ENCODE results near the gene CERS2.

DNA sequence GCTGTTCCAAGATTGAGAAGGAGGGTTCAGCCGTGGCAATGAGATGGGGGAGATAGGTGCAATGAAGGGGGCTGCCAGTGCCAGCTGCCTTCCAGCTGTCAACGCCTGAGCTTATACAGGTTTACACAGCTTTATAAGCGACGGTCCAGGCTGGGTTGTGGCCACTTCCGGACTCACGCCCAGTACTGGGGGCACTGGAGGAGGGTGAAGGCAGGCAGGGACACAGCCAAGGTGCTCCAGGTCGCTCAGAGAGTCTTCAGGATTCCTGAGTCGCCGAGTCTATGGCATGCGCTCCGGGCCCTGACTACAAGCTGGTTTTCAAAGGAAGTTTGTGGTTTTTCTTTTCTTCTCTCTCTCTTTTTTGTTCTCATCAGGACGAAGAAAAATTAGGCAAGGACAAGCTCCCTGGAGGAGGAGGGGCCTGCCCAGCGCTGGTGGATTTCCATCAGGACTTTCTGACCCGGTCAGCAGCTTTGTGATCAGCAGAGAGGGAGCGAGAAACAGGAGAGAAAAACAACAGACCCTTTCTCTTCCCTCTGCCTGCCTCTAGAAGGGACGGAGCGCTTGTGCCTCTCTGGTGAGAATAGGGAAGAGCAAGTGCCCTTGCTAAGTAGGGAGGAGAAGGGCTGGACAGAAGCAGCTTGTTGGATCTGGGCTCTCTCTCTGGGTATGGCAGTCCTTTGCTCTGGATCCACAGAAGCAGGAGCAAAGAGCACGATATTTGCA is 31.9 kb upstream of the CERS2 start, which contains the start of gene MINDY1:
- TF ChIP-seq MAZ (IDR thresholded peaks at IDR 0.05; ENCODE audit: borderline replicate concordance, low read depth, low read length) (peak; percentile 43; the same call in 1 of the 2 replicates), POLR2A (IDR thresholded peaks at IDR 0.05; ENCODE audit: low read depth, low read length) (peak; percentile 66; the same call in 1 of the 2 replicates), MAFK (IDR thresholded peaks at IDR 0.05; ENCODE audit: low read depth, low read length) (0 out of 2 replicates have a peak, but pooled peaks have one; percentile 1), BHLHE40 (IDR thresholded peaks at IDR 0.05; ENCODE audit: low read depth, low read length) (no peak), MXI1 (IDR thresholded peaks at IDR 0.05; ENCODE audit: borderline replicate concordance, low read depth, low read length) (no peak; the same call in 1 of the 2 replicates), SMC3 (IDR thresholded peaks at IDR 0.05; ENCODE audit: low read depth, low read length) (peak; percentile 40), RAD21 (IDR thresholded peaks at IDR 0.05; ENCODE audit: low read length) (peak; percentile 76)
- TF ChIP-seq, protein P1, sequence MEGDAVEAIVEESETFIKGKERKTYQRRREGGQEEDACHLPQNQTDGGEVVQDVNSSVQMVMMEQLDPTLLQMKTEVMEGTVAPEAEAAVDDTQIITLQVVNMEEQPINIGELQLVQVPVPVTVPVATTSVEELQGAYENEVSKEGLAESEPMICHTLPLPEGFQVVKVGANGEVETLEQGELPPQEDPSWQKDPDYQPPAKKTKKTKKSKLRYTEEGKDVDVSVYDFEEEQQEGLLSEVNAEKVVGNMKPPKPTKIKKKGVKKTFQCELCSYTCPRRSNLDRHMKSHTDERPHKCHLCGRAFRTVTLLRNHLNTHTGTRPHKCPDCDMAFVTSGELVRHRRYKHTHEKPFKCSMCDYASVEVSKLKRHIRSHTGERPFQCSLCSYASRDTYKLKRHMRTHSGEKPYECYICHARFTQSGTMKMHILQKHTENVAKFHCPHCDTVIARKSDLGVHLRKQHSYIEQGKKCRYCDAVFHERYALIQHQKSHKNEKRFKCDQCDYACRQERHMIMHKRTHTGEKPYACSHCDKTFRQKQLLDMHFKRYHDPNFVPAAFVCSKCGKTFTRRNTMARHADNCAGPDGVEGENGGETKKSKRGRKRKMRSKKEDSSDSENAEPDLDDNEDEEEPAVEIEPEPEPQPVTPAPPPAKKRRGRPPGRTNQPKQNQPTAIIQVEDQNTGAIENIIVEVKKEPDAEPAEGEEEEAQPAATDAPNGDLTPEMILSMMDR (conservative IDR thresholded peaks at IDR 0.05; ENCODE audit: low read depth, low read length) = peak; percentile 67
- TF ChIP-seq, protein P2, sequence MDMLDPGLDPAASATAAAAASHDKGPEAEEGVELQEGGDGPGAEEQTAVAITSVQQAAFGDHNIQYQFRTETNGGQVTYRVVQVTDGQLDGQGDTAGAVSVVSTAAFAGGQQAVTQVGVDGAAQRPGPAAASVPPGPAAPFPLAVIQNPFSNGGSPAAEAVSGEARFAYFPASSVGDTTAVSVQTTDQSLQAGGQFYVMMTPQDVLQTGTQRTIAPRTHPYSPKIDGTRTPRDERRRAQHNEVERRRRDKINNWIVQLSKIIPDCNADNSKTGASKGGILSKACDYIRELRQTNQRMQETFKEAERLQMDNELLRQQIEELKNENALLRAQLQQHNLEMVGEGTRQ (IDR thresholded peaks at IDR 0.05; ENCODE audit: low read depth, low read length) = no peak
